T-helper 17 cell (primary cell): ENCODE results near the gene IFT25. TPM values are rescaled to one million over a fixed set of nuclear protein-coding genes. Genes with fewer than 3 reads are reported as not detected.

Experiments used
- ATAC-seq: fragments of 150-1000 bp; cut with Tn5 transposase; 2 replicates; pipeline ENCODE4 v1.10.0; 2021; ENCODE audit warnings: mild to moderate bottlenecking, moderate library complexity
- DNase-seq, 3 donors: peaks; one replicate each; pipeline versions ENCODE4 v3.0.0 to v3.0.0-alpha.2; 2020 to 2021
- H3K9me3 ChIP-seq: one replicate; pipeline ENCODE4 v1.7.0; 2013; ENCODE audit warnings: low read length, mild to moderate bottlenecking; ENCODE audit not compliant: control insufficient read depth, poor library complexity, severe bottlenecking
- H3K27ac Mint-ChIP-seq: one replicate; pipeline ENCODE4 v1.8.0; 2022; ENCODE audit warnings: mild to moderate bottlenecking, moderate library complexity, mixed read lengths
- H3K27me3 Mint-ChIP-seq: one replicate; pipeline ENCODE4 v1.8.0; 2022; ENCODE audit warnings: mixed read lengths
- H3K36me3 Mint-ChIP-seq: one replicate; pipeline ENCODE4 v1.8.0; 2022; ENCODE audit warnings: low read depth, mixed read lengths
- H3K4me1 Mint-ChIP-seq: one replicate; pipeline ENCODE4 v1.8.0; 2022; ENCODE audit warnings: mild to moderate bottlenecking, mixed read lengths
- H3K4me3 Mint-ChIP-seq: one replicate; pipeline ENCODE4 v1.8.0; 2022; ENCODE audit warnings: mild to moderate bottlenecking, moderate library complexity, mixed read lengths
- total RNA-seq, 4 donors: library from RNA in 2 of 4; stranded (reverse) in 2 of 4; gene quantifications; one replicate each; pipeline ENCODE4 v1.2.3 and lab custom pipeline; 2022 to 2026

Gene IFT25
- total RNA-seq, 2 donors from 2014 or later, result 17.3 to 23.7 TPM

GRCh38 chr1:53949023-53949990 lies 3.8 kb upstream of the IFT25 start:
- H3K27me3 Mint-ChIP-seq, result no peaks in the 10 kb centered on the region
- no peak overlapping the region for H3K4me3 Mint-ChIP-seq
- ATAC-seq, result no peak
- peaks cover 3% of the 10 kb centered on the region for H3K36me3 Mint-ChIP-seq
- DNase-seq, result no peak
- H3K9me3 ChIP-seq, result no peaks in the 10 kb centered on the region
- peaks cover 29% of the 10 kb centered on the region for H3K4me1 Mint-ChIP-seq
- H3K27ac Mint-ChIP-seq, result no peak overlapping the region

GRCh38 chr1:53948291-53948690 lies 2.8 kb upstream of the IFT25 start:
- Mint-ChIP-seq H3K4me1 (peaks cover 36% of the 10 kb centered on the region), H3K36me3 (peaks cover 3% of the 10 kb centered on the region), H3K4me3 (no peak overlapping the region), H3K27ac (no peak overlapping the region), H3K27me3 (no peaks in the 10 kb centered on the region)
- no peaks in the 10 kb centered on the region for H3K9me3 ChIP-seq
- no peak for DNase-seq
- no peak for ATAC-seq

GRCh38 chr1:53947172-53947907 lies 1.8 kb upstream of the IFT25 start:
- peaks cover 43% of the 10 kb centered on the region for H3K4me1 Mint-ChIP-seq

GRCh38 chr1:53946252-53947171 lies 1.0 kb upstream of the IFT25 start, which contains the start of gene LRRC42:
LRRC42 (plus strand) TSS chr1:53946350; CDS start chr1:53952000, 5,650 bp downstream.
- Mint-ChIP-seq H3K27ac (peak within 1 kb of the TSS; percentile 87), H3K4me1 (peaks cover 43% of the 10 kb centered on the region), H3K27me3 (no peaks in the 10 kb centered on the region), H3K36me3 (no peaks in the 10 kb centered on the region), H3K4me3 (peak within 1 kb of the TSS; percentile 94)
- H3K9me3 ChIP-seq, result no peaks in the 10 kb centered on the region
- DNase-seq, result peak in 2 of 3 donors; percentile 85
- ATAC-seq, result peak; percentile 75

More at GRCh38 chr1:53947172-53947907, 1.8 kb upstream of the IFT25 start:
- H3K9me3 ChIP-seq, result no peaks in the 10 kb centered on the region
- DNase-seq (no peak), ATAC-seq (no peak)
- Mint-ChIP-seq H3K27ac (no peak overlapping the region), H3K36me3 (no peaks in the 10 kb centered on the region), H3K27me3 (no peaks in the 10 kb centered on the region), H3K4me3 (peak overlapping the region; percentile 94)

GRCh38 chr1:53945183-53945432 lies 391 bp downstream of the IFT25 start:
- Mint-ChIP-seq H3K27ac (peak overlapping the region; percentile 87), H3K27me3 (no peaks in the 10 kb centered on the region), H3K36me3 (no peaks in the 10 kb centered on the region), H3K4me1 (peaks cover 45% of the 10 kb centered on the region), H3K4me3 (peak overlapping the region; percentile 94)
- no peaks in the 10 kb centered on the region for H3K9me3 ChIP-seq
- ATAC-seq (no peak), DNase-seq (no peak)

- Mint-ChIP-seq H3K4me1 (peaks cover 41% of the 10 kb centered on the region), H3K36me3 (no peaks in the 10 kb centered on the region), H3K27ac (peak overlapping the region; percentile 87), H3K4me3 (peak overlapping the region; percentile 94), H3K27me3 (no peaks in the 10 kb centered on the region)
- DNase-seq (no peak), ATAC-seq (no peak)
- H3K9me3 ChIP-seq, result no peaks in the 10 kb centered on the region
Measured at GRCh38 chr1:53944469-53945182, 873 bp downstream of the IFT25 start.

GRCh38 chr1:53943490-53944043 lies 1.9 kb downstream of the IFT25 start:
- DNase-seq (no peak), ATAC-seq (no peak)
- no peaks in the 10 kb centered on the region for H3K9me3 ChIP-seq
- Mint-ChIP-seq H3K4me1 (peaks cover 40% of the 10 kb centered on the region), H3K27ac (no peak overlapping the region), H3K4me3 (peak overlapping the region; percentile 61), H3K36me3 (no peaks in the 10 kb centered on the region), H3K27me3 (no peaks in the 10 kb centered on the region)

- no peak overlapping the region for H3K27ac Mint-ChIP-seq
- ATAC-seq (no peak), DNase-seq (no peak)
- no peaks in the 10 kb centered on the region for H3K36me3 Mint-ChIP-seq
- peak overlapping the region; percentile 53 for H3K4me3 Mint-ChIP-seq
- H3K4me1 Mint-ChIP-seq, result peaks cover 38% of the 10 kb centered on the region
- H3K9me3 ChIP-seq, result no peaks in the 10 kb centered on the region
- H3K27me3 Mint-ChIP-seq, result no peaks in the 10 kb centered on the region
Measured at GRCh38 chr1:53943090-53943489, 2.4 kb downstream of the IFT25 start.

GRCh38 chr1:53942127-53942957 lies 3.2 kb downstream of the IFT25 start:
- Mint-ChIP-seq H3K36me3 (no peaks in the 10 kb centered on the region), H3K27me3 (no peaks in the 10 kb centered on the region), H3K4me3 (no peak overlapping the region), H3K4me1 (peaks cover 40% of the 10 kb centered on the region), H3K27ac (no peak overlapping the region)
- DNase-seq (no peak), ATAC-seq (no peak)
- no peaks in the 10 kb centered on the region for H3K9me3 ChIP-seq

- no peak for DNase-seq
- H3K4me3 Mint-ChIP-seq, result no peak overlapping the region
- no peaks in the 10 kb centered on the region for H3K36me3 Mint-ChIP-seq
- ATAC-seq, result no peak
- peak overlapping the region; percentile 56 for H3K27ac Mint-ChIP-seq
- no peaks in the 10 kb centered on the region for H3K9me3 ChIP-seq
- H3K4me1 Mint-ChIP-seq, result peaks cover 16% of the 10 kb centered on the region
- no peaks in the 10 kb centered on the region for H3K27me3 Mint-ChIP-seq
Measured at GRCh38 chr1:53938136-53938830, 7.2 kb downstream of the IFT25 start.

- no peak overlapping the region for H3K4me3 Mint-ChIP-seq
- no peaks in the 10 kb centered on the region for H3K27me3 Mint-ChIP-seq
- H3K9me3 ChIP-seq, result no peaks in the 10 kb centered on the region
- H3K27ac Mint-ChIP-seq, result no peak overlapping the region
- ATAC-seq (no peak), DNase-seq (no peak)
- no peaks in the 10 kb centered on the region for H3K36me3 Mint-ChIP-seq
- H3K4me1 Mint-ChIP-seq, result peaks cover 8% of the 10 kb centered on the region
Measured at GRCh38 chr1:53936430-53936829, 9.1 kb downstream of the IFT25 start.
